WI38 (cell line): ENCODE measurements around the gene AADAC.
"Not testable (repeated sequence)": the region's sequence is repeated elsewhere in the genome, so short reads cannot be mapped to it uniquely, and the experiment has no call there.

ENCODE experiments used
- H3K4me3 ChIP-seq: 2 replicates; pipeline ENCODE4 v1.5.1; 2011; ENCODE audit warnings: low read depth, mild to moderate bottlenecking, control low read depth, low read length
- TF ChIP-seq, protein P1 (sequence below): IDR thresholded peaks from 2 replicates; pipeline ENCODE4 v1.5.1; 2012; ENCODE audit warnings: low read depth, mild to moderate bottlenecking, control low read depth, low read length

AADAC gene

DNA sequence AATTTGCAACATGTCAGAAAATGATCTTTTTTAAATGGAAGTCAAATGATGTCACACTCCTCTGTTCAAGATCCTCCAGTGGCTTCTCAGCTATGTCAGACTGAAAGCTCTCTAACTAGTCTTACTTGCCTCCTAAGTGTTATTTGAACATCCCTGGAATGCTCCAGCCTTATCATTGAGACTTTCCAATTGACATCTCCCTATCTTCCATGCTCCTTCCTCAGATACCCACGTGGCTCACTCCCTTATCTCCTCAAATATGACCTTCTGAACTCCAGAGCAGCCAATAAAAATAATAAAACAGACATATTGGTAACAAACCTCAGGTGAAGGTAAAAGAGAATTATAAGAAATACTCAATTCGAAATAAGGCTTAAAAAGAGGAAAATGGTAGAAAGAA lies 25.5 kb upstream of the AADAC start:
- H3K4me3 ChIP-seq, result no peak overlapping the region
- TF ChIP-seq, protein P1, sequence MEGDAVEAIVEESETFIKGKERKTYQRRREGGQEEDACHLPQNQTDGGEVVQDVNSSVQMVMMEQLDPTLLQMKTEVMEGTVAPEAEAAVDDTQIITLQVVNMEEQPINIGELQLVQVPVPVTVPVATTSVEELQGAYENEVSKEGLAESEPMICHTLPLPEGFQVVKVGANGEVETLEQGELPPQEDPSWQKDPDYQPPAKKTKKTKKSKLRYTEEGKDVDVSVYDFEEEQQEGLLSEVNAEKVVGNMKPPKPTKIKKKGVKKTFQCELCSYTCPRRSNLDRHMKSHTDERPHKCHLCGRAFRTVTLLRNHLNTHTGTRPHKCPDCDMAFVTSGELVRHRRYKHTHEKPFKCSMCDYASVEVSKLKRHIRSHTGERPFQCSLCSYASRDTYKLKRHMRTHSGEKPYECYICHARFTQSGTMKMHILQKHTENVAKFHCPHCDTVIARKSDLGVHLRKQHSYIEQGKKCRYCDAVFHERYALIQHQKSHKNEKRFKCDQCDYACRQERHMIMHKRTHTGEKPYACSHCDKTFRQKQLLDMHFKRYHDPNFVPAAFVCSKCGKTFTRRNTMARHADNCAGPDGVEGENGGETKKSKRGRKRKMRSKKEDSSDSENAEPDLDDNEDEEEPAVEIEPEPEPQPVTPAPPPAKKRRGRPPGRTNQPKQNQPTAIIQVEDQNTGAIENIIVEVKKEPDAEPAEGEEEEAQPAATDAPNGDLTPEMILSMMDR, result no peak

- TF ChIP-seq, protein P1, result no peak
- H3K4me3 ChIP-seq, result no peak overlapping the region
Observed at GRCh38 chr3:151789853-151790463, 24.0 kb upstream of the AADAC start.

DNA sequence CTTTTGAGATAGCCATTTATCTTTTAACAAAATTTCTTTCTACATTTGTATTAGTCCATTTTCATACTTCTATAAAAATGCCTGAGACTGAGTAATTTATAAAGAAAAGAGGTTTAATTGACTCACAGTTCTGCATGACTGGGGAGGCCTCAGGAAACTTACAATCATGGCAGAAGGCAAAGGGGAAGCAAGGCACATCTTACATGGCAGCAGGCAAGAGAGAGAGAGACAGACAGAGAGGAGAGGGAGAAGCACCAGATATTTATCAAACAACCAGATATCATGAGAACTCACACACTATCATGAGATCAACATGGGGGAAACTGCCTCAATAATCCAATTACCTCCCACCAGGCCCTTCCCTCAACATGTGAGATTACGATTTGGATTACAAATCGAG lies 23.2 kb upstream of the AADAC start:
- not testable (repeated sequence) for H3K4me3 ChIP-seq

GRCh38 chr3:151792411-151792810 lies 21.5 kb upstream of the AADAC start:
- no peak overlapping the region for H3K4me3 ChIP-seq
- TF ChIP-seq, protein P1, result no peak

GRCh38 chr3:151793636-151794035 lies 20.3 kb upstream of the AADAC start:
- TF ChIP-seq, protein P1, result no peak
- no peak overlapping the region for H3K4me3 ChIP-seq

GRCh38 chr3:151794080-151794479 lies 19.8 kb upstream of the AADAC start:
- TF ChIP-seq, protein P1, result no peak
- no peak overlapping the region for H3K4me3 ChIP-seq

DNA sequence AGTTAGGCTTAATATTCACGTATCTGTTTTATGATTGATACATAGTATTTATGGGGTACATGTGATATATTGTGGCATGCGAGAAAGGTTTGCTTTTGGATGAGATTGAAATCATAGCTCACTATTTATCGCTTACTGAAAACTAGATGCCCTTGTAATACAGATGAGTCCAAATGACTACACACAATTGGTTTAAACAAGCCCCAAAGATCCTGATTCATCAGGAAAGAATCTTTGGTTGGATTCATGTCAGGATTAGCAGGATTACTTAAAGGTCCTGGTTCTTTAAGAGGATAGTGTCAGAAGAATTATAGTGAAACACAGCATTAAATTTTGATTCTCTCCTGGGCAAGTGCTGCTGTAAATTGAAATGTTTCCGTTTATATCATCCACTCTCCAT lies 18.6 kb upstream of the AADAC start:
- no peak overlapping the region for H3K4me3 ChIP-seq
- TF ChIP-seq, protein P1, result no peak

DNA sequence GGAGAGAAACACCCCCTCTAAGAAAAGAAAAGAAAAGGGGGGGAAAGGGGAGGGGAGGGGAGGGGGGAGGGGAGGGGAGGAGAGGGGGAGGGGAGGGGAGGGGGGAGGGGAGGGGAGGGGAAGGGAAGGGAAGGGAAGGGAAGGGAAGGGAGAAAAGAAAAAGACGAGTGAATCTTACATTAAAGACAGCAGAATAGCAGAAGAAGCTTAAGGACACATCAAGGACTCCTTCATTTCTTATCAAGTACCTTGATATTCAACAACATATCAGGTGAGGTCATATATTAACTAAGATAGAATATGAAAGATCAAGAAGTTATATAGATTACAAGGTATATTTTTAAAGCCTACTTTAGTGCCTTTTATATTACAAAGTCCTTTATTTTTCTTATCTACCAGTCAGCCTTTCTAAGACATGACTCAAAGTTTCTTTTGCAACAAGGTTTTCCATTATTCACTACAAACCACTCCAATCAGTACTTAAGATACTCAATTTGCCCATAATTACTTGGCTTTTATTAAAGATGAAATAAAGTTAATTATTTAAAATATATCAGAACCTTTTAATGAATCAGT lies 17.7 kb upstream of the AADAC start:
- TF ChIP-seq, protein P1, result no peak
- H3K4me3 ChIP-seq, result no peak overlapping the region
